GM12878 (cell line): ENCODE measurements around the gene FBLN1. TPM values are rescaled to one million over a fixed set of nuclear protein-coding genes. Genes with fewer than 3 reads are reported as not detected.

Experiments used
- ATAC-seq: fragments of 200-7000 bp; cut with Tn5 transposase; 3 replicates; pipeline ENCODE4 v1.9.1; 2020; ENCODE audit warnings: mild to moderate bottlenecking, moderate library complexity
- BruUV-seq: library from RNA; stranded (reverse); fragments of 400-500 nt; replicated peaks from 2 replicates; lab custom pipeline; 2021; lab: Mats Ljungman, UMichigan
- CTCF ChIA-PET: fragments of 300-600 bp; sonication (Branson Sonifier 250); formaldehyde crosslinking; extraction: SDS; loops from one replicate; lab custom pipeline; 2021; ENCODE audit warnings: inconsistent platforms; lab: Yijun Ruan, JAX
- POLR2A ChIA-PET: fragments of 350-600 bp; formaldehyde crosslinking; extraction: SDS; loops from one replicate; lab custom pipeline; 2021; ENCODE audit warnings: inconsistent platforms; lab: Charles Lee
- RAD21 ChIA-PET: fragments of 300-600 bp; sonication (Branson Sonifier 250); formaldehyde crosslinking; loops from one replicate; lab custom pipeline; 2023; ENCODE audit warnings: antibody characterized with exemption; ENCODE audit not compliant: unreplicated experiment; lab: Charles Lee
- SMC1A ChIA-PET: fragments of 300-600 bp; sonication (Branson Sonifier 250); formaldehyde crosslinking; loops from one replicate; lab custom pipeline; 2023; ENCODE audit not compliant: unreplicated experiment, uncharacterized antibody; lab: Charles Lee
- DNase-seq: peaks from one replicate; pipeline ENCODE4 v3.0.0-alpha.2; 2011; ENCODE audit warnings: low read depth, low spot score
- FAIRE-seq: peaks from 3 replicates; lab custom pipeline; 2011; peaks lifted over from hg19 to GRCh38; lab: Jason Lieb, UNC
- H2AFZ ChIP-seq: 2 replicates; pipeline ENCODE4 v1.6.0; 2011; ENCODE audit warnings: low read depth, low read length, control low read depth; ENCODE audit not compliant: control insufficient read depth
- H3K27ac ChIP-seq: 2 replicates; pipeline ENCODE4 v1.5.1; 2011; ENCODE audit warnings: control low read depth; ENCODE audit not compliant: control insufficient read depth, insufficient read depth
- H3K27me3 ChIP-seq, 2 experiments: replicated peaks in 1 of 2; 2 replicates each; pipeline versions ENCODE4 v1.6.0 to v1.6.1; 2011; ENCODE audit warnings: low read length in 1 of 2; ENCODE audit not compliant: control insufficient read depth in 2 of 2, insufficient read depth in 2 of 2
- H3K36me3 ChIP-seq, 2 experiments: 2 replicates each; pipeline ENCODE4 v1.5.1; 2011; ENCODE audit warnings: low read length in 1 of 2; ENCODE audit not compliant: control insufficient read depth in 2 of 2, insufficient read depth in 2 of 2
- H3K4me1 ChIP-seq: 2 replicates; pipeline ENCODE4 v1.6.1; 2011; ENCODE audit warnings: mild to moderate bottlenecking, low read length, moderate library complexity, mixed read lengths; ENCODE audit not compliant: control insufficient read depth, insufficient read depth
- H3K4me2 ChIP-seq: 2 replicates; pipeline ENCODE4 v1.6.0; 2011; ENCODE audit warnings: control low read depth; ENCODE audit not compliant: control insufficient read depth, insufficient read depth
- H3K4me3 ChIP-seq: fragments of 200-600 bp; sonication (generic); 2 replicates; pipeline ENCODE4 v1.5.1; 2016
- H3K79me2 ChIP-seq: 2 replicates; pipeline ENCODE4 v1.6.0; 2011; ENCODE audit warnings: low read length; ENCODE audit not compliant: control insufficient read depth, insufficient read depth
- H3K9ac ChIP-seq: 2 replicates; pipeline ENCODE4 v1.8.0; 2011; ENCODE audit warnings: low read length, control low read depth, mixed read lengths; ENCODE audit not compliant: control insufficient read depth, insufficient read depth
- H3K9me3 ChIP-seq: replicated peaks from 3 replicates; pipeline ENCODE4 v1.5.1; 2011; ENCODE audit warnings: mild to moderate bottlenecking, low read length; ENCODE audit not compliant: control insufficient read depth, insufficient read depth
- H4K20me1 ChIP-seq: 2 replicates; pipeline ENCODE4 v1.6.0; 2011; ENCODE audit not compliant: control insufficient read depth, insufficient read depth
- CBX3 ChIP-seq: fragments of 200-600 bp; sonication (generic); IDR thresholded peaks from 2 replicates; pipeline ENCODE4 v1.6.1; 2016; ENCODE audit warnings: low read depth, borderline replicate concordance
- IKZF1 ChIP-seq: fragments of 450-650 bp; conservative IDR thresholded peaks from 2 replicates; pipeline ENCODE4 v1.6.1; 2017; ENCODE audit warnings: antibody characterized with exemption, mild to moderate bottlenecking
- RAD51 ChIP-seq: fragments of 450-650 bp; IDR thresholded peaks from 2 replicates; pipeline ENCODE4 v1.6.1; 2016; ENCODE audit warnings: moderate library complexity, mild to moderate bottlenecking, inconsistent platforms
- STAT1 ChIP-seq: fragments of 450-650 bp; conservative IDR thresholded peaks from 2 replicates; pipeline ENCODE4 v1.6.1; 2014; ENCODE audit warnings: antibody characterized with exemption, mild to moderate bottlenecking
- SUZ12 ChIP-seq: fragments of 200-600 bp; sonication (generic); IDR thresholded peaks from one replicate; pipeline ENCODE4 v1.6.1; 2018; ENCODE audit warnings: antibody characterized with exemption, mild to moderate bottlenecking; ENCODE audit not compliant: unreplicated experiment
- WGBS: methylation state at CpG from one replicate; pipeline ENCODE4 v1.1.6; 2016; ENCODE audit warnings: low lambda C conversion rate; ENCODE audit not compliant: insufficient replicate concordance, insufficient coverage; ENCODE audit errors: missing lambda C conversion rate; 5-methylcytosine and 5-hydroxymethylcytosine counted together
- in situ Hi-C: fragments of 300-500 bp; cut with MboI; formaldehyde crosslinking; loops from 9 replicates; pipeline ENCODE4 v1.14.3; 2018; ENCODE audit warnings: mixed read lengths
- intact Hi-C: fragments of 100-400 bp; cut with micrococcal nuclease; formaldehyde crosslinking; loops from one replicate; pipeline ENCODE4 v1.14.2; 2022; ENCODE audit not compliant: unreplicated experiment
- polyA plus RNA-seq, 11 experiments: library from polyadenylated mRNA; depleted of rRNA in 4 of 11; unstranded in 6 of 11; stranded (reverse) in 5 of 11; fragments of >200 nt; fragmentation: Nextera tagmentation in 4 of 11; fragmentation: Illumina TruSeq in 1 of 11; extraction: Ambion mirVana in 4 of 11; extraction: Trizol in 1 of 11; gene quantifications; 1 replicate in 1 of 11; 2 replicates in 10 of 11; pipeline versions ENCODE4 v1.2.1 to v1.2.3, GENCODE V29; 2011 to 2016; ENCODE audit warnings: inconsistent platforms in 2 of 11, missing spikeins in 2 of 11, low read depth in 1 of 11
- total RNA-seq, 4 experiments: library from RNA; depleted of rRNA in 3 of 4; stranded (reverse); fragments of >200 nt in 3 of 4; fragmentation: Illumina TruSeq in 1 of 4; extraction: Trizol in 1 of 4; gene quantifications; 2 replicates each; pipeline versions ENCODE4 v1.2.1 to v1.2.3, GENCODE V29; 2013 to 2021
- TF ChIP-seq, protein P1 (sequence below): fragments of 150-350 bp; IDR thresholded peaks from 2 replicates; pipeline ENCODE4 v1.6.1; 2016; ENCODE audit warnings: low read depth, low read length

The FBLN1 gene
- total and polyA plus RNA-seq, 10 of the 15 experiments (the other 5 are each of a cell fraction or from before 2014, with no cell fraction given) = 0.20 to 0.51 TPM; not detected in 8

DNA sequence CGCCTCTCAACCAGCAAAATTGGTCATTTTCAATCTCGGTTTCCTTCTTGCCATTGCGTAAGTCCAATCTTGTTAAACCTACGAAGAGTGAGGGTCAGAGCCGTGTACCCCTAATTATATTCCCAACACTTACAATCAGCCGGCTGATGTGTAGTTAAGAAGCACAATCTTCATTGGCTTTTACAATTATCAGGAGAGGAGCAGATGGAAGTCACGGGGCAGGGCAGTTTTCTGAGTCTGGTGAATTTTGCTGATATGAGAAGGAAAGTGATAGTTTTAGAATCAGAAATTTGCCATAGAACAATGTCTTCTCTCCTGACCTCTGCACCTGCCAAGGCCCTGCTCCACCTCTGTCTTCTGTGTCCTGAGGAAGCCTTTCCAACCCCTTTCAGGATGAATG, 134.0 kb downstream of the FBLN1 start:
- intact Hi-C loops = no loop called here
- WGBS = 49% methylated on average over 7 of the region's 7 CpGs
- no peaks in the 10 kb centered on the region for H3K36me3 ChIP-seq
- peaks cover 5% of the 10 kb centered on the region; the same call in 1 of the 2 replicates for H3K4me1 ChIP-seq
- H3K4me2 ChIP-seq = no peak overlapping the region
- no peak for FAIRE-seq
- POLR2A ChIA-PET = no interaction called here
- no peak overlapping the region for H3K4me3 ChIP-seq
- H3K79me2 ChIP-seq = no peaks in the 10 kb centered on the region
- no peak overlapping the region for H3K9ac ChIP-seq
- RAD21 ChIA-PET = no interaction called here
- SMC1A ChIA-PET = no interaction called here
- no TSS peak for BruUV-seq
- in situ Hi-C loops = no loop called here
- no peak for DNase-seq
- peaks cover 3 to 6% of the 10 kb centered on the region in 2 experiments; a peak in 3 of 4 replicates for H3K27me3 ChIP-seq
- H3K27ac ChIP-seq = no peak overlapping the region
- CTCF ChIA-PET = no interaction called here
- H4K20me1 ChIP-seq = no peaks in the 10 kb centered on the region
- no peaks in the 10 kb centered on the region for H3K9me3 ChIP-seq
- ATAC-seq = no peak
- TF ChIP-seq IKZF1 (no peak), RAD51 (no peak), CBX3 (no peak), SUZ12 (no peak), STAT1 (no peak)
- TF ChIP-seq, protein P1, sequence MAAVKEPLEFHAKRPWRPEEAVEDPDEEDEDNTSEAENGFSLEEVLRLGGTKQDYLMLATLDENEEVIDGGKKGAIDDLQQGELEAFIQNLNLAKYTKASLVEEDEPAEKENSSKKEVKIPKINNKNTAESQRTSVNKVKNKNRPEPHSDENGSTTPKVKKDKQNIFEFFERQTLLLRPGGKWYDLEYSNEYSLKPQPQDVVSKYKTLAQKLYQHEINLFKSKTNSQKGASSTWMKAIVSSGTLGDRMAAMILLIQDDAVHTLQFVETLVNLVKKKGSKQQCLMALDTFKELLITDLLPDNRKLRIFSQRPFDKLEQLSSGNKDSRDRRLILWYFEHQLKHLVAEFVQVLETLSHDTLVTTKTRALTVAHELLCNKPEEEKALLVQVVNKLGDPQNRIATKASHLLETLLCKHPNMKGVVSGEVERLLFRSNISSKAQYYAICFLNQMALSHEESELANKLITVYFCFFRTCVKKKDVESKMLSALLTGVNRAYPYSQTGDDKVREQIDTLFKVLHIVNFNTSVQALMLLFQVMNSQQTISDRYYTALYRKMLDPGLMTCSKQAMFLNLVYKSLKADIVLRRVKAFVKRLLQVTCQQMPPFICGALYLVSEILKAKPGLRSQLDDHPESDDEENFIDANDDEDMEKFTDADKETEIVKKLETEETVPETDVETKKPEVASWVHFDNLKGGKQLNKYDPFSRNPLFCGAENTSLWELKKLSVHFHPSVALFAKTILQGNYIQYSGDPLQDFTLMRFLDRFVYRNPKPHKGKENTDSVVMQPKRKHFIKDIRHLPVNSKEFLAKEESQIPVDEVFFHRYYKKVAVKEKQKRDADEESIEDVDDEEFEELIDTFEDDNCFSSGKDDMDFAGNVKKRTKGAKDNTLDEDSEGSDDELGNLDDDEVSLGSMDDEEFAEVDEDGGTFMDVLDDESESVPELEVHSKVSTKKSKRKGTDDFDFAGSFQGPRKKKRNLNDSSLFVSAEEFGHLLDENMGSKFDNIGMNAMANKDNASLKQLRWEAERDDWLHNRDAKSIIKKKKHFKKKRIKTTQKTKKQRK = no peak
- H2AFZ ChIP-seq = no peak overlapping the region
